Heart left ventricle (tissue), 16 donors: Measurements from ENCODE around the gene SEC14L1. TPM values are rescaled to one million over a fixed set of nuclear protein-coding genes. Genes with fewer than 3 reads are reported as not detected.

ENCODE experiments used
- ATAC-seq, 4 donors: fragments of 200-7000 bp; cut with Tn5 transposase; one replicate each; pipeline ENCODE4 v1.9.1; 2020 to 2022; ENCODE audit warnings: moderate library complexity in 4 of 4, mild to moderate bottlenecking in 3 of 4, moderate number of reproducible peaks in 1 of 4
- DNase-seq, 5 donors: peaks; one replicate each; pipeline ENCODE4 v3.0.0-alpha.2; 2020
- H3K27ac ChIP-seq, 12 donors: fragments of 200-600 bp; sonication (generic) in 4 of 12; one replicate each; pipeline versions ENCODE4 v1.5.0 to v1.8.0; 2016 to 2022; ENCODE audit warnings: mild to moderate bottlenecking in 2 of 12
- H3K27me3 ChIP-seq, 9 donors: fragments of 200-600 bp; sonication (generic) in 2 of 9; one replicate each; pipeline versions ENCODE4 v1.5.1 to v1.8.0; 2016 to 2022; ENCODE audit warnings: mild to moderate bottlenecking in 3 of 9
- H3K36me3 ChIP-seq, 9 donors: fragments of 200-600 bp; sonication (generic) in 2 of 9; one replicate each; pipeline versions ENCODE4 v1.5.0 to v1.8.0; 2018 to 2022; ENCODE audit warnings: mild to moderate bottlenecking in 2 of 9
- H3K4me1 ChIP-seq, 12 donors: fragments of 200-600 bp; sonication (generic) in 4 of 12; one replicate each; pipeline versions ENCODE4 v1.5.0 to v1.8.0; 2016 to 2022; ENCODE audit warnings: mild to moderate bottlenecking in 3 of 12
- H3K4me3 ChIP-seq, 12 donors: fragments of 200-600 bp; sonication (generic) in 4 of 12; one replicate each; pipeline versions ENCODE4 v1.5.0 to v1.8.0; 2017 to 2022; ENCODE audit warnings: mild to moderate bottlenecking in 9 of 12, moderate library complexity in 4 of 12
- H3K9me3 ChIP-seq, 12 donors: fragments of 200-600 bp; sonication (generic) in 4 of 12; one replicate each; pipeline versions ENCODE4 v1.5.0 to v1.8.0; 2016 to 2022; ENCODE audit warnings: mild to moderate bottlenecking in 1 of 12
- POLR2A ChIP-seq, 2 donors: fragments of 450-650 bp; IDR thresholded peaks; one replicate each; pipeline ENCODE4 v1.6.1; 2017; ENCODE audit warnings: antibody characterized with exemption in 2 of 2, mild to moderate bottlenecking in 2 of 2, moderate library complexity in 2 of 2
- WGBS, 4 donors: extraction: QIAGEN DNeasy Blood & Tissue Kit in 2 of 4; methylation state at CpG; one replicate each; pipeline versions ENCODE4 v1.1.5 to v1.1.7; 2013 to 2018; 5-methylcytosine and 5-hydroxymethylcytosine counted together
- intact Hi-C, 10 donors: fragments of 100-400 bp; cut with DNase I; formaldehyde crosslinking; loops; one replicate each; pipeline versions ENCODE4 v1.11.1 to v1.14.2; 2022
- polyA plus RNA-seq, 2 donors: library from polyadenylated mRNA; stranded (reverse); fragments of 200-250 nt; gene quantifications; one replicate each; pipeline ENCODE4 v1.2.3, GENCODE V29; 2013
- total RNA-seq, 9 donors: library from RNA; depleted of rRNA in 2 of 9; stranded (reverse); fragments of >200 nt in 2 of 9; fragmentation: NEBNext Ultra II Directional in 3 of 9; extraction: Animal tissue kit (Norgen Biotek cat#: 25700) in 3 of 9; gene quantifications; one replicate each; pipeline versions ENCODE4 v1.1.0 to v1.2.4, GENCODE V29; 2016 to 2023
- TF ChIP-seq, protein P1 (sequence below), 12 donors: fragments of 200-600 bp; sonication (generic) in 4 of 12; IDR thresholded peaks; one replicate each; pipeline versions ENCODE4 v1.5.0 to v1.8.0; 2018 to 2022; ENCODE audit warnings: antibody characterized with exemption in 12 of 12, mild to moderate bottlenecking in 5 of 12
- donor health status: ischemic (EF 13 %, LVEDD 7.1; RV severe dilation, severe dysfunction).
- donor health status: healthy with polysubstance abuse.
- donor health status: DM: no; HTN: yes; CAD: no.
- donor health status: DM: no; HTN: no; CAD: no.
- donor health status: ischemic (EF 25% LVEDD 6.9; RV normal size, moderate dysfunction).
- donor health status: ischemic (EF 25% LVEDD 5.7; RV mildly dilated, moderate dysfunction).
- donor health status: healthy.
- donor health status: DM: yes; HTN: yes; CAD: no.
- donor health status: ischemic (EF 35%, LVEDD 5.7; RV mildly dilated, moderate dysfunction).
- donor health status: nonischemic (EF 11% LVEDD 7.7; RV severe dilation, severe dysfunction).
- donor health status: DM: yes; HTN: yes; CAD: no.
- donor health status: PGD.
- donor health status: ischemic (EF 29% LVEDD 5.4; RV normal size, mild dysfunction).
- donor health status: nonischemic (EF 23%, LVEDD 6.1; RV moderate dilation, normal function).

The SEC14L1 gene
- total and polyA plus RNA-seq, 11 donors, result 26.6 to 116 (median 53.7) TPM

DNA sequence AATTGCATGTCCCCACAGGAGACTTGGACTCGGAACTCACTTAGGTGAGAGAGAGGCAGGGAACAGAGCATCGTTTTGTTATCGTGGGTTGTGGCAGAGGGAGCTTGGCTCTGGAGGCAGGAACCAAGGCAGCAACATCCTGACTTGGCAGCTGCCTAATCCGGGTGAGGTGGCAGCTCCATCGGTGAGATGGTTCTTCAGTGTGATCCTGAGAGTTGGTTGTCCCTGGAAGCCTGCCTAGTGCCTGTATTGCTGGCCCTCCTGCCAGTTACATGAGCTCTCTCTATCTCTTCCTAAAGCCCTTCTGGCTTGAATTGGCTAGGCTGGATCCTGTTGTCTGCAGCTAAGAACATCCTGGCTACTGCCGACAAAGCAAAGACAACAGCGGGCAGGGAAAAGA lies 19.9 kb upstream of the SEC14L1 start:
- H3K4me1 ChIP-seq, result peaks cover under 1 to 86% (median 57%) of the 10 kb centered on the region in 12 donors
- no peaks in the 10 kb centered on the region for H3K36me3 ChIP-seq
- intact Hi-C loops, result no loop called here
- no peak overlapping the region for H3K4me3 ChIP-seq
- no peak for TF ChIP-seq POLR2A (IDR thresholded peaks at IDR 0.05)
- TF ChIP-seq, protein P1, sequence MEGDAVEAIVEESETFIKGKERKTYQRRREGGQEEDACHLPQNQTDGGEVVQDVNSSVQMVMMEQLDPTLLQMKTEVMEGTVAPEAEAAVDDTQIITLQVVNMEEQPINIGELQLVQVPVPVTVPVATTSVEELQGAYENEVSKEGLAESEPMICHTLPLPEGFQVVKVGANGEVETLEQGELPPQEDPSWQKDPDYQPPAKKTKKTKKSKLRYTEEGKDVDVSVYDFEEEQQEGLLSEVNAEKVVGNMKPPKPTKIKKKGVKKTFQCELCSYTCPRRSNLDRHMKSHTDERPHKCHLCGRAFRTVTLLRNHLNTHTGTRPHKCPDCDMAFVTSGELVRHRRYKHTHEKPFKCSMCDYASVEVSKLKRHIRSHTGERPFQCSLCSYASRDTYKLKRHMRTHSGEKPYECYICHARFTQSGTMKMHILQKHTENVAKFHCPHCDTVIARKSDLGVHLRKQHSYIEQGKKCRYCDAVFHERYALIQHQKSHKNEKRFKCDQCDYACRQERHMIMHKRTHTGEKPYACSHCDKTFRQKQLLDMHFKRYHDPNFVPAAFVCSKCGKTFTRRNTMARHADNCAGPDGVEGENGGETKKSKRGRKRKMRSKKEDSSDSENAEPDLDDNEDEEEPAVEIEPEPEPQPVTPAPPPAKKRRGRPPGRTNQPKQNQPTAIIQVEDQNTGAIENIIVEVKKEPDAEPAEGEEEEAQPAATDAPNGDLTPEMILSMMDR (IDR thresholded peaks at IDR 0.05), result no peak
- H3K27ac ChIP-seq, result peak overlapping the region; percentile 45 to 93 (median 83)
- no peaks in the 10 kb centered on the region for H3K9me3 ChIP-seq
- no peaks in the 10 kb centered on the region for H3K27me3 ChIP-seq
- peak in 1 of 5 donors; percentile 56 for DNase-seq
- WGBS, 4 donors, result 38 to 52% (median 41%) methylated on average over 6 to 7 of the region's 7 CpGs
- peak; percentile 6 to 58 (median 18) for ATAC-seq

DNA sequence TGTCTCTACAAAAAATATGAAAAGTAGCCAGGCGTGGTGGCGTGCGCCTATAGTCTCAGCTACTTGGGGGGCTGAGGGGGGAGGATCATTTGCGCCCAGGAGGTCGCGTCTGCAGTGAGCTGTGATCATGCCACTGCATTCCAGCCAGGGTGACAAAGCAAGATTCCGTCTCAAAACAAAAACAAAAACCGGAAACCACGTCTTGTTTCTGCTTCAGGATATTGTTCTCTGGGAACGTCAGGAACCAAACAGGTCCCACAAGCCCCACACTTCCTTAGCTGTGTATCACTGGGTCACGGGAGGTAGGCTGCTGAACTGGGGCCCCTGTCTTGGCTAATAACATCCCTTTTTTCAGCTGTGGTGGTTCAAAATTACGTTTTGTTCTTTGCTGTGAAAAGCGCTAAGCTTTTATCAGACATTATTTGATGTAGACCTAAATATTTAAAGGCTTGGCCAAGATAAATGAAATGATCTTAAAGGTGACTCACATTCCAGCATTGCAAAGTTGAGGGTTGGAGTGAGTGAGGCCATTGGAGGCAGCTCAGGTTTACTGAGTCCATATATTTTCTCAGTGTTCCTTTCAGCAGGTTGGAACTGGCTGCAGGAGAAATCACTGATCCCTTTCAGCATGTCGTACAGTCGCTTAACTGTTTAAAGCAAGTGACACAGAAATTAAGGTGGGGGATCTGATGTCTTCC lies 16.4 kb upstream of the SEC14L1 start:
- no peaks in the 10 kb centered on the region for H3K9me3 ChIP-seq
- H3K36me3 ChIP-seq, result no peaks in the 10 kb centered on the region
- DNase-seq, result peak in 4 of 5 donors; percentile 32 to 65 (median 60)
- peak overlapping the region; percentile 75 to 96 (median 87) for H3K27ac ChIP-seq
- 54 to 69% (median 60%) methylated on average over 15 of the region's 15 CpGs for WGBS, 4 donors
- H3K4me1 ChIP-seq, result peaks cover 0 to 86% (median 52%) of the 10 kb centered on the region in 12 donors
- TF ChIP-seq, protein P1 (IDR thresholded peaks at IDR 0.05), result no peak
- TF ChIP-seq POLR2A (IDR thresholded peaks at IDR 0.05), result no peak
- H3K27me3 ChIP-seq, result no peaks in the 10 kb centered on the region
- ATAC-seq, result peak; percentile 45 to 77 (median 56)
- no peak overlapping the region for H3K4me3 ChIP-seq
- intact Hi-C loops, result loop anchor here in 2 of 10 donors (2.0 kb wide), 1 partner anchor 14 kb away; no protein-coding TSS in a partner anchor

DNA sequence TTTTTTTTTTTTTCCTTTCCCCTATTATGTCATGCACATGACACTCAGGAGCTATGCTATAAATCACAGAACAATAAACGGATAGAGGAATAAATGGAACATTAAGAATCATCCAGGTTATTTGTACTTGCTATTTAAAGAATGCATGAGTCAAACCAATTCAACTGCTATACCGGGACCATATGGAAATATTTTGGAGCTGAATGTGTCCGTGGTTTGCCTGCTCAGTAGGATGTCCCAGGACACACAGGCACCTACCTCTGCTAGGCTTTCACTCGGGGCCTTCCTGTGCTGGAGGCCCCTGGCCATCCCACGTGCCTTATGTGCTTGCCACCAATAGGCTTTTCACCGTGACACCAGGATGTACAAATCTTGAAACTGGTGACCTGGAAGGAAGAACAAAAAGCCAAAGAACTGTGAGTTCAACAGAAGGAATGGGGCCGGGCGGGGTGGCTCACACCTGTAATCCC lies 15.3 kb upstream of the SEC14L1 start:
- no peak overlapping the region for H3K4me3 ChIP-seq
- ATAC-seq (no peak), DNase-seq (no peak)
- WGBS, 4 donors, result 56 to 63% (median 61%) methylated on average over 8 of the region's 8 CpGs
- TF ChIP-seq POLR2A (IDR thresholded peaks at IDR 0.05), result peak in 1 of 2 donors; percentile 45
- TF ChIP-seq, protein P1 (IDR thresholded peaks at IDR 0.05), result no peak
- intact Hi-C loops, result loop anchor here in 2 of 10 donors (2.0 kb wide), 1 partner anchor 15 kb away; no protein-coding TSS in a partner anchor
- H3K9me3 ChIP-seq, result no peaks in the 10 kb centered on the region
- H3K27ac ChIP-seq, result peak overlapping the region; percentile 76 to 96 (median 86)
- H3K27me3 ChIP-seq, result no peaks in the 10 kb centered on the region
- no peaks in the 10 kb centered on the region for H3K36me3 ChIP-seq
- H3K4me1 ChIP-seq, result peaks cover 0 to 90% (median 50%) of the 10 kb centered on the region in 12 donors

DNA sequence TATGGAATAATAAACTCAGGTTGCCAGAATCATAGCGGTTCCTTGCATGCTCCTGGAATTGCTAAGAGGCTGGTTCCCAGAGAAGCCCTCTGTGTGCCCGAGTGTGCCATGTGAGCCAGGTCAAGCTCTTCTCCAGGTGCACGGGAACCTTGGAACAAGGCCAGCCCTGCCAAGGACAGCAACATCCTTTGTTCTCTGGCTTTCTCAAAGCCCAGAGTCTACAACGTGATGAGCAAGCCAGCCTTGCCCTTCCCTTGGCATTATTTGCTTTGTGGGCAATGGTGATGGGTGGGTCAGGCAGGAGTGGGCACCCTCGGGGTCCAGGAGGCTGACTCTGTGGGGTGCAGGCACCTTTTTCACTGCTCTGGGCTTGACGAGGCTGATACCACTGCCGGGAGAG lies 14.2 kb upstream of the SEC14L1 start:
- Histone ChIP-seq H3K4me1 (peaks cover 0 to 83% (median 42%) of the 10 kb centered on the region in 12 donors), H3K9me3 (no peaks in the 10 kb centered on the region), H3K36me3 (no peaks in the 10 kb centered on the region), H3K4me3 (no peak overlapping the region), H3K27ac (peak overlapping the region; percentile 76 to 96 (median 87)), H3K27me3 (no peaks in the 10 kb centered on the region)
- TF ChIP-seq, protein P1 (IDR thresholded peaks at IDR 0.05), result no peak
- no peak for TF ChIP-seq POLR2A (IDR thresholded peaks at IDR 0.05)
- ATAC-seq (no peak), DNase-seq (no peak)
- WGBS, 4 donors, result 61 to 65% (median 63%) methylated on average over 7 of the region's 7 CpGs
- intact Hi-C loops, result no loop called here
